HG02642 (cell line): ENCODE results near the gene ASF1B.
"Not testable (repeated sequence)": the region's sequence is repeated elsewhere in the genome, so short reads cannot be mapped to it uniquely, and the experiment has no call there.

Experiments used
- ATAC-seq: cut with Tn5 transposase; IDR thresholded peaks from one replicate; pipeline ENCODE4 v1.9.1; 2021; ENCODE audit warnings: mild to moderate bottlenecking; ENCODE audit not compliant: unreplicated experiment, poor library complexity

Gene ASF1B

DNA sequence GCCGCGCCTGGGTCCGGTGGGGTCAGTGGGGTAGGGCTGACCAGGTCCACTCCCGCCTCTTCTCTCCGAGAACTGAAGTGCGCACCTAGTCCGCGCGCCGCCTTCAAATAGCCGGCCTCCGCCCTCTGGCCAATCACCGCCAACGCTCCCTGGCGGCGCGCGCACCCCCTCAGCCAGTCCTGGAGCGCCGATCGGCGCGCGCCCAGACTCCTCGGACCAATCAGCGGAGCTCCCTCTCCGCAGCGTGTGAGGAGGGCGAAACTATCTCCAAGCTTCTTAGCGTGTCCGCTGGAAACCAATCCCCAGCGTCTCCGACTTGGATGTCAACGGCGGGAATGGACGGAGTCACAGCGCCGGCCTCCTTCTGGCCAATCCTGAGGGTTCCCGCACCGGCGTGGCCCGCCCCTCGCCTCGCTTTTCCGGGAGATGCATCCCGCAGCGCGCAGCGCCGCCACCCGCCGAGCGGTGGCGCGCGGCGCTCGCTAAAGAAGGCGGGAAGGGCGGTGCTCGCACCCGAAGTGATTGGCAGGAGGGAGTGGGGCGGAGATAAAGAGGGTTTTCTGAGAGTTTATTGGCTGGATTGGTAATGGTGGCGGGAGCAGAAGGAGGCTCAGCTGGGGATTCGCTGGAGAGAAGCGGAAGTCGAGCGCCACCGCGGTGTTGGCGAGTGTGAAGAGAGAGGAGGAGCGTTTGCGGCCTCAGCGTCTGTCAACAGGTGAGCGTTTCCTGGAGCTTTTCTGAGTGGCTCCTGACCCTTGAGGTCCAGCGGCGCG lies at the start of gene ASF1B:
ASF1B (minus strand) TSS at position 81 of the 773 bp plus-strand sequence. CDS start 133 bp downstream, outside the sequence.
- ATAC-seq, result peak; percentile 85

DNA sequence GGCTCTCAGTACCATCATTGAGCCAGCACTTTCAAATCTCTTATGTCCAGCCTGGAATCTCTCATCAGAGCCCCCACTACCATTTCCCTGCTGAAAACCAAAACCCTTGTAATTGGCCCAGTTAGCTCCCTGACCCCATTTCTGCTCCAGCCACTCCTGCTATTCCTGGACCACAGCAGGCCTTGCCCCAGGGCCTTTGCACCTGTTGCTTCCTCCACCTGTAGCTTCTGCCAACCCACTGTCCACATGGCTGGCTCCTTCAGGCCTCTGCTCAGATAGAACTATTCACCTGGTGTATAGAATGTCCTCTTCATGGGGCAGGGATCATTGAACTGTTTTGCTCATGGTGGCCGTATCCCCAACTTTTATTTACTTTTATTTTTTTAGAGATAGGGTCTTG lies 49.3 kb upstream of the ASF1B start:
- ATAC-seq, result not testable (repeated sequence)

DNA sequence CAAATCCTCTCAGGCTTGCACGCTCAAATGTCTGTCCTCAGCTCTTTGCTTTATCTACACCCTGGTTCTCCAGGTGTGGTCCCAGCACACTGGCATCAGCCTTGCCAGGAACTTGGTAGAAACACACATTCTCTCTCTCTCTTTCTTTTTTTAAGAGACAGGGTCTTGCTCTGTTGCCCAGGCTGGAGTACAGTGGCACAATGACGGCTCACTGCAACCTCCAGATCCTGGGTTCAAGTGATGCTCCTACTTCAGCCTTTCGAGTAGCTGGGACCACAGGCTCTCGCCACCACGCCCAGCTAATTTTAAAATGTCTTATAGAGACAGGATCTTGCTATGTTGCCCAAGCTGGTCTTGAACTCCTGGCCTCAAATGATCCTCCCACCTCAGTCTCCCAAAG lies 48.8 kb upstream of the ASF1B start:
- no peak for ATAC-seq

DNA sequence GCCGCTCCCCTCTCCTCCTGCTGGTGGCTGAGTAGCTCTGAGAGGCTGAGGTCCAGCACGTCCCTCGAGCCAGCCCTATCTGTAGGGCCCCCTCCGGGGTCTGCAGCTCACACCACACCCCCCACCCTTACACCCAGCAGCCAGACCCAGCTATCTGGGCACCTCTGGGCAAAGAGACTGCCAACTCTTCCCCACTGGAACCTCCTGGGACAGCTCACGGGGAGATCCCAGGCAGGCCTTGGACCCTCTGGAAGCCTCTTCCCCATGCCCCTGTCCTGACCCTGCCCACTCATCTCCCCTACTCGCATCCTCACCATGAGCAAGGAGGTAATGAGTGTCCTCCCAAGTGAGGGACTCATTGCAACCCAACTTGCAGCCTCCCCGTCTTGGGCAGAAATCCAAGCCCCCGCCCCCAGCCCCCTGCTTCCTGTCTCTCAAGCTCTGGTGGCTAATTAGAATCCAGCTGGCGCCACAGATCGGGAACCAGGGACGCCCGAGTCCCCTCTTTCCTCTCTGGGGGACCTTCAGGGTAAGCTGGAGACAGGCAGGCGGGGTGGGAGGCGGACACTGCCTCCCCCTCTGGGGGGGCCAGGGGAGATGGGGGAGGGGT lies 47.5 kb upstream of the ASF1B start:
- no peak for ATAC-seq

DNA sequence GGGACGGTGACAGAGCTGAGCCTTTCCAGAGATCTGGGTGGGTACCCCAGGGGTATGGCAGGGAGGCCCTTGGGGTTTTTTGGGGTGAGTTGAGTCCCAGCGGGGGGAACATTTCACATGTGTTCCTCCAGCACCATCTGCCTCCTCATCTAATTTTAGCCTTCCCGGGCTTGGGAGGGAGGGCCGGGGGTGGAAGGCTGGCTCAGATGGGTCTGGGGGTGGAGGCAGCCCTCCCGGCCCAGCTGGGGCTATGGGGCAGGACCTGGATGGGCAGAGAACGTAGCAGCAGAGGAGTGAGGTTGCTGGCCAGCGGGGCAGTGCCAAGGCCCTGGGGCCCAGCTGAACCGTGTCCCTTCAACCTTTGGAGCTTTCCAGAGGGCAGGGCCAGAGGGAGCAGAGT lies 46.1 kb upstream of the ASF1B start:
- ATAC-seq, result no peak

DNA sequence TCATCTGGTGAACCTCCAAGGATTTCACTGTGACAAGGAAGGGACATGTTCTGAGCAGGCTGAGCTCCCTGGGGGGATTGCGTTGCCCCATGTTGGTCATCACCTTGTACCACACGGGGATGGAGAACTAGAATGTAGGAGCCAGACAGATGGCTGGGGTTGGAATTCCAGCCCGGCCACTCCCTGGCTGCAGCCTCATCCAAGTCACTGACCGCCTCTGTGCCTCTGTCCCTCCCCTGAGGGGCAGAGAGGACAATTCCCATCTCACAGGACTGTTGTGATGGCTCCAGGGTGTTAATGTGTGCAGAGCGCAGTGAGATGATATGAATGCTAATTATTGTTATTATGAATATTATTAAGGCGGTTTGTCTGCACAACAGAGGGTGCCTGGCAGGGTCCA lies 45.5 kb upstream of the ASF1B start:
- no peak for ATAC-seq

DNA sequence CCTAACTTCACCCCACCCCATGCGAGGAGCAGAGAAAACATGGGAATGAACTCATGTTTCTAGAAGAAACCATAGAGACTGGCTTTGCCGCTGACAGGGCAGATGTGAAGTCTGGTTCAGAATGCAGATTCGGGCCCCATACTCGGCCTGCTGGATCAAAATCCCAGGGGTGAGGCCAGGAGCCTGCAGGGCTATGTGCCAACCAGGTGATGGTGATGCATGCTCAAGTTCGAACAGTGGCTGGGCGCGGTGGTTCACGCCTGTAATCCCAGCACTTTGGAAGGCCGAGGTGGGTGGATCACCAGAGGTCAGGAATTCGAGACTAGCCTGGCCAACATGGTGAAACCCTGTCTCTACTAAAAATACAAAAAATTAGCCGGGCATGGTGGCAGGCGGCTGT lies 44.8 kb upstream of the ASF1B start:
- ATAC-seq, result not testable (repeated sequence)

DNA sequence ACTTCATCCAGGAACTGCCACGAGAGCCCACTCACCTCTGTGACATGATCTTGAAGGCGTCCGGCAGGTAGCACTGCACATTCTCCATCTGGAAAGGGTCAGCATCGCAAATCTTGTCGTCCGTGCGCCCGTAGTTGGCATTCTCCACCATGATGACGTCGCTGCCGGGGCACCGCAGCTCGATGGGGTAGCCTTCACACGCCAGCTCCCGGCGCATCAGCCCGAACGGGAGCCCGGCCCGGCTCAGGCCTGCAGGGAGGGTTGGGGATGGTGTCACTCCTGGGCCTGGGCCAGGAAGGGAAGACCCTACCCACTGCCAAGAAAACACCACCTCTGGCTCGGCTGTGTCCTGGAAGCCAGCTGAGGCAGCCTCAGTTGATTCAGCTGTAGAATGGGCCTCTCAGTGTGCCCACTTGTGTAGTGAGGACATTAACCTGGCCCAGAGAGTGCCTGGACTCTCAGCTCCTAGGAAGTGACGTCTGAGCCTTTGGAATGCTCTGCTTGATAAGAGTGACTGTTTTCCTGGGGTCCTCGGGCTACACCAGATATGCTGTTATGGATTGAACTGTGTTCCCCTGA lies 41.2 kb upstream of the ASF1B start:
- ATAC-seq, result no peak

DNA sequence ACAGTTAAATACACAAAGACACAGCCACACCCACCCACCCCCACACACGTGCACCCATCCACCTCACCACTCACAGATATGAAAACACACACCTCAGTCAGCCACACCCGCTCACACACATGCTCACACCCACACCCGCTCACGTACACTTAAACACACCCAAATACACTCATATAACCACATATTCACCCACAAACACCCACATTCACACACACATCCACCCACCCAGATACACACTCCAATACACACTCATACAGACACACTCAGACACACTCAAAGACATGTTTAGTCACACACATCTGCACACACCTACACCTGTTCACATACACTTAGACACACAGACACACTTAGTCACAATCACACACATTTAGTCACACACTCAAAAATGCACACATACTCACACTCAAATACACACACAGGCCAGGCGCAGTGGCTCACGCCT lies 39.0 kb upstream of the ASF1B start:
- no peak for ATAC-seq

DNA sequence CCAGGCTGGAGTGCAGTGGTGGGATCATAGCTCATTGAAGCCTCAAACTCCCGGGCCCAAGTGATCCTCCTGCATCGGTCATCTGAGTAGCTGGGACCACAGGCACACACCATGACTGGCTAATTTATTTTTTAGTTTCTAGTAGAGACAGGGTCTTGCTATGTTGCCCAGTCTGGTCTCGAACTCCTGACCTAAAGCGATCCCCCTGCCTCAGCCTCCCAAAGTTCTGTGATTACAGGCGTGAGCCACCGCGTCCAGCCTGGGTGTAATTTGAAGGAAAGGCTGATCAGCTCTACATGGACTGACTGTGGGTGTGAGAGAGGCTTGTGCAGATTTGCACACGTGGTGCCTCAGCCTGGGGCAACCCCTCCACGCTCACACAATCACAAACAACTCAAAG lies 38.5 kb upstream of the ASF1B start:
- ATAC-seq, result no peak

DNA sequence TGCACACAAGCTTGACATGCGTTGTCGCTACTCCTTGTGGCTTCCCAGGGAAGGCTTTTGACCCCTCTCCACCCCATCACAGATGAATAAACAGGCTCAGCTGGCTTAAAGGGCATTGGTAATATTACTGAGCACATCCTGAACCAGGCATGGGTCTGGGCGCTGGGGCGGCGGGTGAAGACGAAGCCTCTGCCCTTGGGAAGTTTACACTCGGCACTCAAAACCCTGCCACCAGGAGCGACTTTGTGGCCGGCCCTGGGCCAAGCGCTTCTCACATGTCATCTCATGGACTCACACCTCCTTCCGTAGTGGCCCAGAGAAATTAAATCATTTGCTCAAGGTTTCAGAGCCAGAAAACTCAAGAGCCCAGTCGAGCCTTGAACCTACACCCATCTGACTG lies 32.6 kb upstream of the ASF1B start:
- ATAC-seq, result no peak

DNA sequence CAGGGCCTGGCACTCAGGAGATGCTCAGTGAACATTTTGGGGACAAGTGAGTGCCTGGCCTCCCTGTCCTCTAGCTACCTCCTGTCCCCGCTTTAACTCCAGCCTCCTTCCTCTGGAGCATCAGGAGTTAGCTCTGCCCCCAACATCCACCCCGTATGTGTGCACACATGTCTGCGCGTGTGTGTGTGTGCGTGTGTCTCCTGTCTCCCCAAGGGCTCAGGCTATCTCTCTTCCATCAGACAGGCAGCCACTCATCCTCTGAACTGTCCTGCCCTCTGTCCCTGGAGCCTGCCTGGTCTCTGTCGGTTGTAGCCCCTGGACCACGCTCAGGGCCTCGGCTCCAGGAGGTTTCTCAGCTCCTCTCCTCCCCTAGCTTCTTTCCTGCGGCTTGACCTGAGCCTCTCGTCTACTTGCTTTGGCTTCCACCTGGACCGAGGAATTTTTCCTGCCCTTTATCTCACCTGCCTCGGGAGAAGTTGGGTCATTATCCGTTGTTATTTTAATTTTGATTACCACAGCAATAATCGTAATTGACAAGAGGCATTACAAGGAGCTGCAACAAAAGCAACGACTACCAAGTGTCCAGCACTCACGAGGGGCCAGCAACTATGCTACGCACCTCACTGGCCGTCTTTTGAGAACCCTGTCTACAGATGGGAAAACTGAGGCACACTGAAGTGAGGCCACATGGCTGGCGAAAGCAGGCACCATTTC lies 32.0 kb upstream of the ASF1B start:
- no peak for ATAC-seq

DNA sequence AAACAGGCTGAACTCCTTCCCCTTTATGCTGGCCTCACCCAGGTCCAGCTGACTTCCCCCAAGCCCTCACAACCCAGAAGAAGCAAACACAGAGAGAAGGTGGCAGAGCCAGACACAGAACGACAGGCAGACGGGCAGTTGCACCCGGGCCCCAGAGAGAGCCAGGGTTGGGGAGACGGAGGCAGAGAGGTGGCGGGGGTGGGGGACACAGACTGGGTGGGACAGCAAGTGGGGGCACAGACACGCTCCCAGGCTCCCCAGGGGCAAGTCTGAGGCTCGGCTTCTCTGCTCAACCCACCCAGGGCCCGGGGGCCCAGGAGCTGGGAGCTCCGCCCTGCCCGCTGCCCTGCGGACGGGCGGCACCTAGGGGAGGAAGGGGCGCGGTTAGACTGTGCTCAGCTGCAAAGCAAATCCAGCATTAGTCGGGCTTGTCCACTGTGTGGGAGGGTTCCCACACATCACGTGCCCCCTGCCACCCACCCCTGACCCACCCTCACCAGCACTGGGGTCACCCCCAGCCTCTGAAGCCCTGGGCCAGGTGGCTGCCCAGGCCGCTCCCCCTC lies 31.3 kb upstream of the ASF1B start:
- no peak for ATAC-seq

DNA sequence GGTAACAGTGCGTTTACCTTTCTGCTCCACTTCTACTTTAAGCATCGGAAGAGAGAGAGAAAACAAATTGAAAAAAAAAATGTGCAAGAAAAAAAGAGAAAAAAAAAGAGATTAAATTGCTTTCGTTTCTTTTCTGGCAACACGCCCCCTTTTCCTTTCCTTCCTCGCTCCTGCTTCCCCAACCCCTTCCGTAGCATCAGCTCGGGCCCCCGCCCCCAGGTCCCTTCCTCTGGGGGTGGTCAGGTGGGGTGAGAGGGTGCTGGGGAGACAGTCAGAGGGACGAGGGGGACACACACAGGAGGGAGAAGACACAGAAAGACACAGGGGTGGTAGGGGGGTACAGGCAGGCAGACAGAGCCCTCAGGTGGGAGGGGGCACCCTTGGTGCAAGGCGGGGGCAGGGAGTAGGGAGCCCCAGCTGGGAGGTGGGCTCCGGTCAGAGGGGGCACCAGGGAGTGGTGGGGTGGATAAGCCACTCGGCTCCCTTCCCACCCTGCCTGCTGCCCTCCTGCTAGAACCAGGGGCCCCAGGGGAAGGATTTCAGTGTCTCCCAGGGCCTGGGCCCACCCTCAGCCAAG lies 30.7 kb upstream of the ASF1B start:
- ATAC-seq, result no peak

DNA sequence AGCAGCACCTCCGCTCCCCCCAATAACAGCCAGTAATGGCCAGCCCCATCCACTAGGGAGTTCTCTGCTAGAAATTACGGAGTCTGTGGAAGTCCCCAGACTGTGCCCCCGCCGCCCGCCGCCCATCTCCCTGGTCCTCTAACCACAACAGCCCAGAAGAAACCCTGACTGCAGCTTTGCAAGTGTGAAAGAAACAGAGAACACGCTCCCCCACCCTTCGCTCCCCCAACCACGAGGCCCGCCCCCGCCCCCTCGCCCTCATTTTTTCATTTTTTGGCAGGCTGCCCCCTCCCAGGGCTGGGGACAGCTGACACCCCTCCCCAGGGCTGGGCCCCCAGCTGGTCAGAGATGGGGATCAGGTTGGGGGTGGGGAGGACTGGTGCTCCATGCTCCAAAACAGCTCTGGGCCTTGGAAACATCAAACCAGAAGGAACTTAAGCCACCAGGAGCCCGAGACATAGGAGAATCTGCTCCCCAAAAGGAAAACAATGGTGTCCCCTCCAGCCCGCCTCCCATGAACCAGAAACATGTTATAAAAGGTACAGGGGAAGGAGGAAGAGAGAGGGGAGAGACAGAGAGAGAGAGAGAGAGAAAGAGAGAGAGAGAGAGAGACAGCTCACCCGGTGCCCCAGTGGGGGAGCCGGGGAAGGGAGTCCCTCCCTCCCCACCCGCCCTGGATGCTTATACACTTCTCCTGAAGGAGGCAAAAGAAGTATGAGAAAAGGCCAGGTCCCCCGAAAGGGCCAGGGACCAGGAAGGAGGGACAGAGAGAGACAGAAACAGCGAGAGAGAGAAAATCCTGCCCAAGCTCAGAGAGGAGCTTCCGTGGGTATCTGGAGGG lies 29.8 kb upstream of the ASF1B start:
- no peak for ATAC-seq

DNA sequence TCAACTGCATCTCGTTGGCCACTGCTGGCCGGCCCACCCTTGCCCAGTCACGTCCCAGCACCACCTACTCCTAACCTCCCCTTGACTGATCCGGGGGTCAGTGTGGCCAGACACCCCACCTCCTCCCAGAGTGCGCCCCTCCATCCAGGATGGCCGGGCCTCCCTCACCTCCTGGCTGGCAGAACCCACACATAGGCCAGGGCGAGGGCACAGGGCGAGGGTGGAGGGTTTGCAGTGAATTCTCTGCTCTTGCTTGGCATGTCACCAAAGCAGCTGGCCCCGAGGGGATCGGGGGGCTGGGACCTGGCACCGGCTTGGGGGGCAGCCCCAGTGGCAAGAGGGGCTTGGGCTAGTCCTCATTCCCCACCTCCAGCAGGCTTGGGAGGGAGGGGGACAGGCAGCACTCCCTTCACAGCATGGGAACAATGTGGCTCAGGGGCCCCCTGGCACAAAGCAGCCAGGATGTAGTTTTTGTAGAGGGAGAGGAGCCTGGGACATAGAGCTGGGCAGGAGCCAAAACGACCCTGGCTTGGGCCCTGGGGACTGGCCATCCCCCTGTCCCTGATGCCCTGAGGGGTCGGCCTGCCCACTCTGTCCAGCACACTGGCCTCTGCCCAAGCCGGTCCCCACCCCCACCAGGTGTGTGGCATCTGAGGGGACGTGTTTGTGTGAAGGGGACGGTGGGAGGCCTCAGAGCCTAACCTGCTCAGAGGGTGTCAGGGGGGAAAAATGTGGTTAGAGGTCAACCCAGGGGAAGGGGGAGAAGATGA lies 28.5 kb upstream of the ASF1B start:
- ATAC-seq, result no peak

DNA sequence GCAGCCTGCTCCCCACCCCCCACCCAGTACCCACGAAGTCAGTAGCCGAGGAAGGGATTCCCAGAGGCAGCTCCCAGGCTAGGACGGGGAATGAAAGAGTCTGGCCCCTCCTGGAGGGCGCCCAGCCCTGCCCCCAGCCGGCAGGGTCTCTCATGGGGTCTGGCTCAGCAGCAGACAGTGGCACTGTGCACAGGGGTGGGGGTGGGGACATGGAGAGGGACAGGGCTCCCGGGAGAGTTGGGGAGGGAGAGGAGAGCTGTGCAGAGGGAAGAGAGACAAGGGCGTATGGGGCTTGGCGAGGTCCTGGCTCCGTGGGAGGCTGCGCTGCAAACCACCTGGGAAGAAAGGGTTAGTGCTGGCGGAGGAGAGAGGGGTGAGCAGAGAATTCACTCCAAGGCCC lies 27.7 kb upstream of the ASF1B start:
- ATAC-seq, result no peak

DNA sequence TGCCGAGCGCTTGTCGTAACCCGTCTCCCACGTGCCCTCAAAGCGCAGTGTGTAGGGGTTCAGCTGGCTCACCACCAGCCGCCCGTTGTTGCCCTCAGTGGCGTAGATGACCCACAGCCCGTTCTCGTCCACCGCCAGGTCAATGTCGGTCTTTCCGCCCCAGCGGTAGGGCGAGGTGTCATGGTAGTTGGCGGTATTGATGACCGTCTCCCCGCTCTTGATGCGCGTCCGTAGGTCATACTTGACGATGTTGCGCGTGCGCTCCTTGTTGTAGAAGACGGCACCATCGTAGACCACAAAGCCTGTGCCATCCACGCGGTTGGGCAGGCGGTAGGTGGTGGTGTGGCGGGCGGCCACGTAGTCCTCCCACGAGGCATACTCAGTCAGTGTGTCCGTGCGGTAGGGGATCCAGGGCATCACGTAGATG lies 26.5 kb upstream of the ASF1B start:
- ATAC-seq, result no peak

DNA sequence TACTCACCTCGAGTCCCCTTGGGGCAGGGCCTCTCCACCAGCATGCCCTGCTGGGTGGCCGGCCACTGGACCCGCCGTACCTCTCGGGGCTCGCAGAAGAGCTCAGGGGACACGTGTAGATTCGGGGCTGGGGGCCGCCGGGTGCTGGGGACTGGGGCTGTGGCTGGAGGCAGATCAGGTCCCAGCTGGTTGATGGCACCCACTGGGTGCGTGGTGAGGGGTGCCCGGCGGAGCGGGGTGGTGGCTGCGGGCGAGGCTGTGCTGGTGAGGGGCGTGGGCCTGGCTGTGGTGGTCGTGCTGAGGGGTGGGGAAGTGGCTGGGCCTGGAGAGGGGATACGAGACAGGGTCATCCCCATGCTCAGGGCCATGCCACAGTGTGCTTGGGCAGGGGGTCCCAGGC lies 24.9 kb upstream of the ASF1B start:
- no peak for ATAC-seq
